Heart left ventricle (tissue), 16 donors: ENCODE measurements around the gene PCMTD2. TPM values are rescaled to one million over a fixed set of nuclear protein-coding genes. Genes with fewer than 3 reads are reported as not detected.

Experiments used
- ATAC-seq, 4 donors: fragments of 200-7000 bp; cut with Tn5 transposase; one replicate each; pipeline ENCODE4 v1.9.1; 2020 to 2022; ENCODE audit warnings: moderate library complexity in 4 of 4, mild to moderate bottlenecking in 3 of 4, moderate number of reproducible peaks in 1 of 4
- DNase-seq, 5 donors: peaks; one replicate each; pipeline ENCODE4 v3.0.0-alpha.2; 2020
- H3K27ac ChIP-seq, 12 donors: fragments of 200-600 bp; sonication (generic) in 4 of 12; one replicate each; pipeline versions ENCODE4 v1.5.0 to v1.8.0; 2016 to 2022; ENCODE audit warnings: mild to moderate bottlenecking in 2 of 12
- H3K27me3 ChIP-seq, 9 donors: fragments of 200-600 bp; sonication (generic) in 2 of 9; one replicate each; pipeline versions ENCODE4 v1.5.1 to v1.8.0; 2016 to 2022; ENCODE audit warnings: mild to moderate bottlenecking in 3 of 9
- H3K36me3 ChIP-seq, 9 donors: fragments of 200-600 bp; sonication (generic) in 2 of 9; one replicate each; pipeline versions ENCODE4 v1.5.0 to v1.8.0; 2018 to 2022; ENCODE audit warnings: mild to moderate bottlenecking in 2 of 9
- H3K4me1 ChIP-seq, 12 donors: fragments of 200-600 bp; sonication (generic) in 4 of 12; one replicate each; pipeline versions ENCODE4 v1.5.0 to v1.8.0; 2016 to 2022; ENCODE audit warnings: mild to moderate bottlenecking in 3 of 12
- H3K4me3 ChIP-seq, 12 donors: fragments of 200-600 bp; sonication (generic) in 4 of 12; one replicate each; pipeline versions ENCODE4 v1.5.0 to v1.8.0; 2017 to 2022; ENCODE audit warnings: mild to moderate bottlenecking in 9 of 12, moderate library complexity in 4 of 12
- H3K9me3 ChIP-seq, 12 donors: fragments of 200-600 bp; sonication (generic) in 4 of 12; one replicate each; pipeline versions ENCODE4 v1.5.0 to v1.8.0; 2016 to 2022; ENCODE audit warnings: mild to moderate bottlenecking in 1 of 12
- POLR2A ChIP-seq, 2 donors: fragments of 450-650 bp; IDR thresholded peaks; one replicate each; pipeline ENCODE4 v1.6.1; 2017; ENCODE audit warnings: antibody characterized with exemption in 2 of 2, mild to moderate bottlenecking in 2 of 2, moderate library complexity in 2 of 2
- WGBS, 4 donors: extraction: QIAGEN DNeasy Blood & Tissue Kit in 2 of 4; methylation state at CpG; one replicate each; pipeline versions ENCODE4 v1.1.5 to v1.1.7; 2013 to 2018; 5-methylcytosine and 5-hydroxymethylcytosine counted together
- intact Hi-C, 10 donors: fragments of 100-400 bp; cut with DNase I; formaldehyde crosslinking; loops; one replicate each; pipeline versions ENCODE4 v1.11.1 to v1.14.2; 2022
- polyA plus RNA-seq, 2 donors: library from polyadenylated mRNA; stranded (reverse); fragments of 200-250 nt; gene quantifications; one replicate each; pipeline ENCODE4 v1.2.3, GENCODE V29; 2013
- total RNA-seq, 9 donors: library from RNA; depleted of rRNA in 2 of 9; stranded (reverse); fragments of >200 nt in 2 of 9; fragmentation: NEBNext Ultra II Directional in 3 of 9; extraction: Animal tissue kit (Norgen Biotek cat#: 25700) in 3 of 9; gene quantifications; one replicate each; pipeline versions ENCODE4 v1.1.0 to v1.2.4, GENCODE V29; 2016 to 2023
- TF ChIP-seq, protein P1 (sequence below), 12 donors: fragments of 200-600 bp; sonication (generic) in 4 of 12; IDR thresholded peaks; one replicate each; pipeline versions ENCODE4 v1.5.0 to v1.8.0; 2018 to 2022; ENCODE audit warnings: antibody characterized with exemption in 12 of 12, mild to moderate bottlenecking in 5 of 12
- donor health status: ischemic (EF 13 %, LVEDD 7.1; RV severe dilation, severe dysfunction).
- donor health status: healthy with polysubstance abuse.
- donor health status: DM: no; HTN: yes; CAD: no.
- donor health status: DM: no; HTN: no; CAD: no.
- donor health status: ischemic (EF 25% LVEDD 6.9; RV normal size, moderate dysfunction).
- donor health status: ischemic (EF 25% LVEDD 5.7; RV mildly dilated, moderate dysfunction).
- donor health status: healthy.
- donor health status: DM: yes; HTN: yes; CAD: no.
- donor health status: ischemic (EF 35%, LVEDD 5.7; RV mildly dilated, moderate dysfunction).
- donor health status: nonischemic (EF 11% LVEDD 7.7; RV severe dilation, severe dysfunction).
- donor health status: DM: yes; HTN: yes; CAD: no.
- donor health status: PGD.
- donor health status: ischemic (EF 29% LVEDD 5.4; RV normal size, mild dysfunction).
- donor health status: nonischemic (EF 23%, LVEDD 6.1; RV moderate dilation, normal function).

PCMTD2 gene
- total and polyA plus RNA-seq, 11 donors: 23.9 to 128 (median 59.3) TPM

DNA sequence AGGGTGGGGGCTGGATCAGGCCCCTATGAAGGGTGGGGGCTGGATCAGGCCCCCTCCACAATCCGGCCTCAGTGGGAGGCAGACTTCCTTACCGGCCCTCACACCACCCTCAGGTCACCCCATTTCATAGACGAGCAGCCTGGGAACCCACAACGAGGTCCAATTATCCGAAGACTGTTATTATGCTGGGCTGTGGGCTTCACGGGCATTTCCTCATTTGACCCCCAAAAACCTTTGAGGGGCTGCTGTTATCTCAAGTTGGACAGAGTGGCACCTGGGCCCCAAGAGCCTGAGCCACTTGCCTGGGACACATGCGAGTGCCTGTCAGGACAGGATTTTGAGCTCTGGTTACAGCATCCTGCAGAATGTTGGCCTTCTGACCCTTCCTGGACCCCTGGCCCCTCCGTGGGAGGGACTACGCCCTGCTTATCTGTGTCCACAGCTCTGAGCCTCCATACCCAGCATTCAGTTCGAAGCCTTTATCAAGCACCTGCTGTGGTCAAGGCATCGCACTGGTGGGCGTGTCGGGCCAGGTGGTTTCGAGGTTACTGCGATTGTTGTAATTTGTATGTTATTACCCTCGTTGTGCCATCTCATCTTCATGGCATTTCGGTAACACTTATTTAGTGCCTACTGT lies 34.5 kb upstream of the PCMTD2 start:
- peaks cover 0 to 42% (median 36%) of the 10 kb centered on the region in 12 donors for H3K4me1 ChIP-seq
- H3K36me3 ChIP-seq: no peaks in the 10 kb centered on the region
- 79 to 81% (median 79%) methylated on average over 17 of the region's 17 CpGs for WGBS, 4 donors
- no peak overlapping the region for H3K4me3 ChIP-seq
- DNase-seq (no peak), ATAC-seq (no peak)
- H3K27me3 ChIP-seq: peaks cover 0 to 3% (median 0%) of the 10 kb centered on the region in 9 donors
- TF ChIP-seq, protein P1, sequence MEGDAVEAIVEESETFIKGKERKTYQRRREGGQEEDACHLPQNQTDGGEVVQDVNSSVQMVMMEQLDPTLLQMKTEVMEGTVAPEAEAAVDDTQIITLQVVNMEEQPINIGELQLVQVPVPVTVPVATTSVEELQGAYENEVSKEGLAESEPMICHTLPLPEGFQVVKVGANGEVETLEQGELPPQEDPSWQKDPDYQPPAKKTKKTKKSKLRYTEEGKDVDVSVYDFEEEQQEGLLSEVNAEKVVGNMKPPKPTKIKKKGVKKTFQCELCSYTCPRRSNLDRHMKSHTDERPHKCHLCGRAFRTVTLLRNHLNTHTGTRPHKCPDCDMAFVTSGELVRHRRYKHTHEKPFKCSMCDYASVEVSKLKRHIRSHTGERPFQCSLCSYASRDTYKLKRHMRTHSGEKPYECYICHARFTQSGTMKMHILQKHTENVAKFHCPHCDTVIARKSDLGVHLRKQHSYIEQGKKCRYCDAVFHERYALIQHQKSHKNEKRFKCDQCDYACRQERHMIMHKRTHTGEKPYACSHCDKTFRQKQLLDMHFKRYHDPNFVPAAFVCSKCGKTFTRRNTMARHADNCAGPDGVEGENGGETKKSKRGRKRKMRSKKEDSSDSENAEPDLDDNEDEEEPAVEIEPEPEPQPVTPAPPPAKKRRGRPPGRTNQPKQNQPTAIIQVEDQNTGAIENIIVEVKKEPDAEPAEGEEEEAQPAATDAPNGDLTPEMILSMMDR (IDR thresholded peaks at IDR 0.05): no peak
- TF ChIP-seq POLR2A (IDR thresholded peaks at IDR 0.05): no peak
- no peak overlapping the region for H3K27ac ChIP-seq
- intact Hi-C loops: loop anchor here in 2 of 10 donors (5.0 kb wide), 1 partner anchor 36 kb away; the partner anchor contains the start of gene PCMTD2 (in 2 of the 2)
- no peaks in the 10 kb centered on the region for H3K9me3 ChIP-seq

DNA sequence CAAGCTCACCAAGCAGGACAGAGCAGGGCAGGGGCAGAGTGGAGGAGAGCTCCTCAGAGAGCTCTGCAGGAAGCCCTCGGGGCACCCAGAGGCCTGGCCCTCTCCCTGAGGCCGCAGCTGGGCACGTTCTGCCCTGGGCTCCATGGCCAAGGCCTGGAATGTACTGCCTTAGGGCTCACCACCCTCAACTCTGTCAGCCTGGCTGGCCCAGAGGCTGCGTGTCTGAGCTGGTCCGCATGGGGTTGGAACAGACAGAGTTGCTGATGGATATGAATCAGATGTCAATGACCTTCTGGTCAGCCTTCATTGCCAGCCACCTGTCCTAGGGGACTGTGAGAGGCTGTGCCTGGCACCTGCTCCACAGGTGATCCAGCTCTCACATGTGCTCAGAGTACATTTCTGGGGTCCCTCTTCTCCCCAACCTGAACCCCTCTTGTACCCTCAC lies 33.2 kb upstream of the PCMTD2 start:
- ATAC-seq (peak in 3 of 4 donors; percentile 11 to 27 (median 16)), DNase-seq (peak in 1 of 5 donors; percentile 40)
- no peak for TF ChIP-seq POLR2A (IDR thresholded peaks at IDR 0.05)
- TF ChIP-seq, protein P1 (IDR thresholded peaks at IDR 0.05): no peak
- H3K4me3 ChIP-seq: no peak overlapping the region
- peaks cover 0 to 42% (median 33%) of the 10 kb centered on the region in 12 donors for H3K4me1 ChIP-seq
- 52 to 72% (median 69%) methylated on average over 5 of the region's 5 CpGs for WGBS, 4 donors
- intact Hi-C loops: loop anchor here in 2 of 10 donors (5.0 kb wide), 1 partner anchor 35 kb away; the partner anchor contains the start of gene PCMTD2 (in 2 of the 2)
- H3K27me3 ChIP-seq: peaks cover 0 to 3% (median 0%) of the 10 kb centered on the region in 9 donors
- no peaks in the 10 kb centered on the region for H3K36me3 ChIP-seq
- no peaks in the 10 kb centered on the region for H3K9me3 ChIP-seq
- H3K27ac ChIP-seq: peak overlapping the region in 2 of 12 donors; percentile 28 to 29

DNA sequence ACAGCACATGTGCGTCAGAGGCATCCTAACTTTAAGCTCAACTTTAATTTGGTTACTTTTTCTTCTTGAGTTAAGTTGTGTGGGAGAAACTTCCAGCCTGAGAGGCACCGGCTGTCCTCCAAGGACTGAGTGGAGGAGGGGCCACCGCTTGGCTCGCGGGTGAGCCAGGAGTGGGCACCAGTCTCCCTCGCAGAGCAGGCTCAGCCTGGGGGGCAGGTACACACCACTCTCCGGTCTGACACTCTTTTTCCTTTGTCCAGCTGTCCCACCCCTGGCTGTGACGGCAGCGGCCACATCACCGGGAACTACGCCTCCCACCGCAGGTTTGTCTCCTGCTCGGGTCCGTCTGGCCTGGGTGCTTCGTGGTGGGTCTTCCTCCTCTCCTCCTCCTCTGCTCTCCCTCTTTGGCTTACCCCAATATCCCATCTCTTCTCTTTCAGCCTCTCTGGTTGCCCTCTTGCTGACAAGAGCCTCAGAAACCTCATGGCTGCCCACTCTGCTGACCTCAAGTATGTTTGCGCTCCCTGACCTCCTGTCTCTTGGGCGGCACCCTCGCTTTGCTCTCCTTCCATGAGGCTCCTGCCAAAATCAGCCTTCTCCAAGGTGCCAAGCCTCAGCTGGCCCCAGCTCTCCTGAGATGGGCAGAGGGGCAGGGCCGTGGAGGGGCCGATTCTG lies 32.6 kb upstream of the PCMTD2 start:
- DNase-seq (no peak), ATAC-seq (no peak)
- intact Hi-C loops: loop anchor here in 2 of 10 donors (5.0 kb wide), 1 partner anchor 34 kb away; the partner anchor contains the start of gene PCMTD2 (in 2 of the 2)
- no peak for TF ChIP-seq POLR2A (IDR thresholded peaks at IDR 0.05)
- TF ChIP-seq, protein P1 (IDR thresholded peaks at IDR 0.05): no peak
- H3K4me1 ChIP-seq: peaks cover 0 to 42% (median 33%) of the 10 kb centered on the region in 12 donors
- H3K9me3 ChIP-seq: no peaks in the 10 kb centered on the region
- H3K27ac ChIP-seq: peak overlapping the region in 6 of 12 donors; percentile 22 to 73 (median 58)
- no peaks in the 10 kb centered on the region for H3K36me3 ChIP-seq
- H3K4me3 ChIP-seq: no peak overlapping the region
- WGBS, 4 donors: 75 to 81% (median 78%) methylated on average over 20 of the region's 20 CpGs
- H3K27me3 ChIP-seq: peaks cover 0 to 3% (median 0%) of the 10 kb centered on the region in 9 donors
